Uterus (tissue), 4 donors: ENCODE measurements around the gene ADD3. TPM values are rescaled to one million over a fixed set of nuclear protein-coding genes. Genes with fewer than 3 reads are reported as not detected.

Experiments used
- DNase-seq, 2 donors: peaks; one replicate each; pipeline ENCODE4 v3.0.0-alpha.2; 2019 to 2020
- H3K27ac ChIP-seq, 2 donors: fragments of 200-600 bp; sonication (generic); 1 replicate in 1 of 2; 2 replicates in 1 of 2; pipeline ENCODE4 v1.5.1; 2016 to 2018
- H3K27me3 ChIP-seq, 2 donors: fragments of 200-600 bp; sonication (generic); one replicate each; pipeline ENCODE4 v1.5.1; 2018 to 2019; ENCODE audit warnings: control low read depth in 1 of 2
- H3K36me3 ChIP-seq, 2 donors: fragments of 200-600 bp; sonication (generic); one replicate each; pipeline ENCODE4 v1.5.1; 2019; ENCODE audit warnings: control low read depth in 1 of 2
- H3K4me1 ChIP-seq, 2 donors: fragments of 200-600 bp; sonication (generic); one replicate each; pipeline ENCODE4 v1.5.1; 2018 to 2019; ENCODE audit warnings: control low read depth in 1 of 2
- H3K4me3 ChIP-seq, 2 donors: fragments of 200-600 bp; sonication (generic); 1 replicate in 1 of 2; 2 replicates in 1 of 2; pipeline ENCODE4 v1.5.1; 2018 to 2019; ENCODE audit warnings: mild to moderate bottlenecking in 1 of 2
- H3K9me3 ChIP-seq, 2 donors: fragments of 200-600 bp; sonication (generic); one replicate each; pipeline ENCODE4 v1.5.1; 2019; ENCODE audit warnings: control low read depth in 1 of 2
- CTCF ChIP-seq, 4 experiments: fragments of 200-600 bp in 2 of 4; fragments of 450-650 bp in 2 of 4; sonication (generic) in 2 of 4; IDR thresholded peaks; one replicate each; pipeline ENCODE4 v1.5.1; 2016 to 2019; ENCODE audit warnings: antibody characterized with exemption in 4 of 4, mild to moderate bottlenecking in 2 of 4, moderate library complexity in 1 of 4
- POLR2A ChIP-seq, 2 donors: fragments of 450-650 bp; IDR thresholded peaks; one replicate each; pipeline ENCODE4 v1.6.1; 2016; ENCODE audit warnings: antibody characterized with exemption in 2 of 2, mild to moderate bottlenecking in 1 of 2, moderate library complexity in 1 of 2
- intact Hi-C: fragments of 100-400 bp; cut with DNase I; formaldehyde crosslinking; loops from one replicate; pipeline ENCODE4 v1.15.1; 2023; ENCODE audit warnings: low total_unique reads
- total RNA-seq, 4 donors: library from RNA; depleted of rRNA in 3 of 4; stranded (reverse); fragments of >200 nt in 3 of 4; gene quantifications; one replicate each; pipeline versions ENCODE4 v1.1.0 to v1.2.4, GENCODE V29; 2014 to 2023
- donor health status: DM: yes; HTN: yes; CAD: no.

ADD3 gene
- total RNA-seq, 4 donors from 2014 or later: 55.0 to 935 (median 92.6) TPM

GRCh38 chr10:109961174-109962001 is 46.4 kb upstream of the ADD3 start:
- Histone ChIP-seq H3K27ac (no peak overlapping the region), H3K36me3 (no peaks in the 10 kb centered on the region), H3K27me3 (no peaks in the 10 kb centered on the region), H3K4me3 (no peak overlapping the region), H3K4me1 (no peaks in the 10 kb centered on the region), H3K9me3 (no peaks in the 10 kb centered on the region)
- no peak for DNase-seq
- TF ChIP-seq CTCF (IDR thresholded peaks at IDR 0.05): no peak
- no peak for TF ChIP-seq POLR2A (IDR thresholded peaks at IDR 0.05)
- intact Hi-C loops: no loop called here

GRCh38 chr10:109962247-109962646 is 45.5 kb upstream of the ADD3 start:
- TF ChIP-seq CTCF (IDR thresholded peaks at IDR 0.05): no peak
- no peak for TF ChIP-seq POLR2A (IDR thresholded peaks at IDR 0.05)
- DNase-seq: no peak
- intact Hi-C loops: no loop called here

GRCh38 chr10:109963439-109963838 is 44.3 kb upstream of the ADD3 start:
- Histone ChIP-seq H3K9me3 (no peaks in the 10 kb centered on the region), H3K27ac (no peak overlapping the region), H3K4me1 (no peaks in the 10 kb centered on the region), H3K4me3 (no peak overlapping the region), H3K27me3 (no peaks in the 10 kb centered on the region), H3K36me3 (no peaks in the 10 kb centered on the region)
- intact Hi-C loops: no loop called here
- no peak for DNase-seq
- no peak for TF ChIP-seq POLR2A (IDR thresholded peaks at IDR 0.05)
- no peak for TF ChIP-seq CTCF (IDR thresholded peaks at IDR 0.05)

More at GRCh38 chr10:109962247-109962646, 45.5 kb upstream of the ADD3 start:
- no peaks in the 10 kb centered on the region for H3K4me1 ChIP-seq
- no peaks in the 10 kb centered on the region for H3K9me3 ChIP-seq
- no peaks in the 10 kb centered on the region for H3K36me3 ChIP-seq
- no peak overlapping the region for H3K4me3 ChIP-seq
- no peaks in the 10 kb centered on the region for H3K27me3 ChIP-seq
- no peak overlapping the region for H3K27ac ChIP-seq

- H3K36me3 ChIP-seq: no peaks in the 10 kb centered on the region
- no peak for DNase-seq
Observed at GRCh38 chr10:109964318-109964717, 43.5 kb upstream of the ADD3 start.

More at GRCh38 chr10:109964318-109964717, 43.5 kb upstream of the ADD3 start:
- no peak for TF ChIP-seq POLR2A (IDR thresholded peaks at IDR 0.05)
- TF ChIP-seq CTCF (IDR thresholded peaks at IDR 0.05): no peak
- Histone ChIP-seq H3K27me3 (no peaks in the 10 kb centered on the region), H3K4me3 (no peak overlapping the region), H3K4me1 (no peaks in the 10 kb centered on the region), H3K9me3 (no peaks in the 10 kb centered on the region), H3K27ac (no peak overlapping the region)
- intact Hi-C loops: no loop called here
